ENCODE results near the gene AGXT. TPM values are rescaled to one million over a fixed set of nuclear protein-coding genes. Genes with fewer than 3 reads are reported as not detected.

Gene AGXT
- total RNA-seq: not detected in 2 replicates

DNA sequence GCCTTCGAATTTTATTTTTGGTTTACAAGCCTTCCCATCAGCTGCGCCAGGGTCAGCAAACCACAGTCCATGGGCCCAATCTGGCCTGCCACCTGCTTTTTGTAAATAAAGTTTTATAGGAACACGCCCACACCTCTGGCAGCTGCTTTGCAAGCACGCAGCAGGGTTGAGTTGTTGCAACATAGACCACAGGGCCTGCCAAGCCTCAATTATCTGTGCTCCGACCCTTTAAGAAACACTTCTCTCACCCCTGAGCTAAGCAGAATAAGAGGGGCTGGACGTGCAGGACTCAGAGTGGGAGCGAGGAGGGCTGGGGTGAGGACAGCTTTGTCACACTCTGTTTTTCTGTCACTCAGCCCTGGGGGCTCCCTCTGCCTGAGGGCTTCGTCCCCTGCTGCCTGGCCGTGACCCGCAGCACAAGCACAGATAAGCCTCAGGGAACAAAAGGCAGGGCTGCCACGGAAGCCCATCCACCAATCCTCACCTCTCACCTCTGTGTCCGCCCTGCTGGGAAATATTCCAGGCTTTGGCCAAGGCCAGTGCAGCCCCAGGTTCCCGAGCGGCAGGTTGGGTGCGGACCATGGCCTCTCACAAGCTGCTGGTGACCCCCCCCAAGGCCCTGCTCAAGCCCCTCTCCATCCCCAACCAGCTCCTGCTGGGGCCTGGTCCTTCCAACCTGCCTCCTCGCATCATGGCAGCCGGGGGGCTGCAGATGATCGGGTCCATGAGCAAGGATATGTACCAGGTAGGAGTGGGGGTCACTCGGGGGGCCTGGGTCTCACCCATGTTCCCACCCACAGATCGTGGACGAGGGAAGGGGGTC, at the start of gene AGXT:
AGXT (plus strand) TSS at position 539 of the 823 bp plus-strand sequence; CDS start at position 581, 42 bp downstream.
- H3K4me3 ChIP-seq (ENCODE audit: low read depth, low read length): no peak within 1 kb of the TSS
- TF ChIP-seq CTCF (conservative IDR thresholded peaks at IDR 0.05; ENCODE audit: low read depth, low read length): no peak
- no peak for DNase-seq (ENCODE audit: low read depth)

- no peak overlapping the region for H3K4me3 ChIP-seq (ENCODE audit: low read depth, low read length)
- TF ChIP-seq CTCF (conservative IDR thresholded peaks at IDR 0.05; ENCODE audit: low read depth, low read length): no peak
- DNase-seq (ENCODE audit: low read depth): no peak
Measured at GRCh38 chr2:240819126-240819857, 49.3 kb upstream of the AGXT start.

GRCh38 chr2:240819858-240820606, 48.6 kb upstream of the AGXT start, which contains the start of gene KIF1A:
Gene KIF1A, minus strand, starts transcription at chr2:240820219. Its CDS starts 22,467 bp downstream, at chr2:240797752.
- H3K4me3 ChIP-seq (ENCODE audit: low read depth, low read length): no peak within 1 kb of the TSS
- TF ChIP-seq CTCF (conservative IDR thresholded peaks at IDR 0.05; ENCODE audit: low read depth, low read length): no peak
- DNase-seq (ENCODE audit: low read depth): no peak

- H3K4me3 ChIP-seq (ENCODE audit: low read depth, low read length): no peak overlapping the region
- DNase-seq (ENCODE audit: low read depth): no peak
- no peak for TF ChIP-seq CTCF (conservative IDR thresholded peaks at IDR 0.05; ENCODE audit: low read depth, low read length)
Measured at GRCh38 chr2:240820607-240821428, 47.8 kb upstream of the AGXT start.

GRCh38 chr2:240821429-240821778, 47.2 kb upstream of the AGXT start:
- H3K4me3 ChIP-seq (ENCODE audit: low read depth, low read length): no peak overlapping the region
- TF ChIP-seq CTCF (conservative IDR thresholded peaks at IDR 0.05; ENCODE audit: low read depth, low read length): no peak
- no peak for DNase-seq (ENCODE audit: low read depth)

- no peak for DNase-seq (ENCODE audit: low read depth)
- no peak overlapping the region for H3K4me3 ChIP-seq (ENCODE audit: low read depth, low read length)
- TF ChIP-seq CTCF (conservative IDR thresholded peaks at IDR 0.05; ENCODE audit: low read depth, low read length): no peak
Measured at GRCh38 chr2:240822280-240822847, 46.3 kb upstream of the AGXT start.

Data from epithelial cell of proximal tubule (primary cell).